SK-N-MC (cell line): ENCODE data around the gene CTSE.
"Not testable (repeated sequence)": the region's sequence is repeated elsewhere in the genome, so short reads cannot be mapped to it uniquely, and the experiment has no call there.

Experiments used
- DNase-seq: peaks from one replicate; pipeline ENCODE4 v3.0.0-alpha.2; 2011; ENCODE audit warnings: low read depth, low spot score
- H3K27ac ChIP-seq: fragments of 200-600 bp; sonication (generic); 2 replicates; pipeline ENCODE4 v1.5.1; 2016; ENCODE audit warnings: mixed run types
- H3K36me3 ChIP-seq: fragments of 200-600 bp; sonication (generic); 2 replicates; pipeline ENCODE4 v1.6.1; 2017; ENCODE audit warnings: antibody characterized with exemption, low read length, mixed read lengths; ENCODE audit not compliant: insufficient read depth
- H3K4me3 ChIP-seq: fragments of 200-600 bp; sonication (generic); 2 replicates; pipeline ENCODE4 v1.5.1; 2016
- H3K9ac ChIP-seq: fragments of 200-600 bp; sonication (generic); 2 replicates; pipeline ENCODE4 v1.8.0; 2017; ENCODE audit warnings: mixed run types, mixed read lengths; ENCODE audit not compliant: insufficient read length
- H3K9me3 ChIP-seq: fragments of 200-600 bp; sonication (generic); 2 replicates; pipeline ENCODE4 v1.6.1; 2017; ENCODE audit warnings: low read depth, mild to moderate bottlenecking, antibody characterized with exemption, low read length, moderate library complexity, mixed read lengths
- EZH2 ChIP-seq: fragments of 200-600 bp; sonication (generic); IDR thresholded peaks from one replicate; pipeline ENCODE4 v1.6.1; 2017; ENCODE audit warnings: antibody characterized with exemption
- FOXP2 ChIP-seq: optimal IDR thresholded peaks from 2 replicates; pipeline ENCODE3; 2011; ENCODE audit warnings: mild to moderate bottlenecking, moderate library complexity; ENCODE audit not compliant: insufficient read depth; ENCODE audit errors: extremely low read length, control extremely low read depth
- POLR2AphosphoS5 ChIP-seq: IDR thresholded peaks from 2 replicates; pipeline ENCODE4 v1.6.1; 2012; ENCODE audit warnings: mild to moderate bottlenecking, low read depth, low read length, borderline replicate concordance

CTSE gene

DNA sequence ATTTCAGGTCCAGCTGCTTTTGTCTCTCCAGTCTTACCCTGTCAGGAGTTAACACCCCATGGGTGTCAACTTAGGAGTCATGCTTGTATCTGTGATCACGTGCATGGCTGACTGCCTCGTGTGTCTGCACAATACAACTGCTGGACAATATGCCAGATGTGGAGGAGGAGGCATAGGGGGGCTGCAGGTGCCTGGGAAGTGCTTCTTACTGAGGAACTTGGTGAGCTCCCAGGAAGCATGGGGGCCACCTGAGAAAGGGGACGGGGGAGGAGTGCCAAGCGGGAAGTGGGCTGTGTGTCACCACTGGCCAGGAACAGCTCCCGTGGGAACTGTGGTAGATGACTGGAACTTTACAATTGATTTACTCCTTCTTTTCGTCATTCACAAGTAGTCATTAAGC lies 38.8 kb upstream of the CTSE start:
- Histone ChIP-seq H3K27ac (no peak overlapping the region), H3K9me3 (no peaks in the 10 kb centered on the region), H3K4me3 (no peak overlapping the region), H3K9ac (no peak overlapping the region), H3K36me3 (no peaks in the 10 kb centered on the region)
- TF ChIP-seq FOXP2 = no peak
- no peak for TF ChIP-seq POLR2AphosphoS5
- no peak for TF ChIP-seq EZH2
- no peak for DNase-seq

DNA sequence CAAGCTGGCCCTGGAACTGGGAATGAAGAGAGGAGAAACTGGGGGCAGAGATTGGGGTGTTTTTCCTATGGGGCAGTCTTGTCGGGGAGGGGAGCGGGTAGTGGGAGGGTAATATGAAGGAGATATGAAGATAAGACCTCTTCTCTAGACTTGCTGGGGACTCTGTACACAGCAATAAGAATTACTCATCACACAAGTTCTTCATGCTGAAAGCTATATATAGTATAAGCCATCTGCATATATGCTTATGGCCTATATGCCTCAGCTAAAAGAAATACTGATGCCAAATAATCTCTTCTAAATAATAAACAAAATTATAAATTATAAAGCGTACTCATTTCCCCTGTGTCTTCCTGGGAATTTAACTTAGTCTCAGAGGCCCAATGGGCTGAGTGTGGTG lies 37.1 kb upstream of the CTSE start:
- Histone ChIP-seq H3K9me3 (no peaks in the 10 kb centered on the region), H3K27ac (no peak overlapping the region), H3K4me3 (no peak overlapping the region), H3K36me3 (no peaks in the 10 kb centered on the region), H3K9ac (no peak overlapping the region)
- TF ChIP-seq FOXP2 (no peak), EZH2 (no peak), POLR2AphosphoS5 (no peak)
- DNase-seq = no peak

DNA sequence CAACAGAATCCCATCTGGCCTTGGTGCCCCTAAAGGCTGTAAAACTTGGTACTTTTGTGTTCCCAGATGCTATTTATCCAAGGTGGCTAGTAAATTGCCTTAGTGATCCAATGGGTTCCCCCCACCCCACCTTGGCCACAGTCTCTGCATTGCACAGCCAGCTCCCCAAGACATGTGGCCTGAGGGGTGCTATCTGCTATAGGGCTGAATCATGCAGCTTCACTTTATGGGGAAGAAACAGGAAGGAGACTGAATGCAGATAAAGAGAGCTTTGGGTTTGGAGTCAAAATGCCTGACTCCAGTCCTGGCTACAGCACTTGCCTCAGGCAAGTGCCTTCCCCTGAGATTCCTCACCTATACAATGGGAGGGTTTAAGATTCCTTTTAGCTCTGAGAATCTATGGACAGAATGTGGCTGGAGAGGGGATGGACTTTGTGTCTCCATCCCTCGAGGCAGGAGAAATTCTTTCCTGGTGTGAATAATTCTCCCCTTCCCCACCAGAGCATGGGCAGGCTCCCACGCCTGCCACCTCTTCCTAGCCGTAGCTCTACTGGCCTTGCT lies 35.7 kb upstream of the CTSE start:
- DNase-seq = no peak
- Histone ChIP-seq H3K36me3 (no peaks in the 10 kb centered on the region), H3K9ac (no peak overlapping the region), H3K9me3 (no peaks in the 10 kb centered on the region), H3K27ac (no peak overlapping the region), H3K4me3 (no peak overlapping the region)
- no peak for TF ChIP-seq FOXP2

DNA sequence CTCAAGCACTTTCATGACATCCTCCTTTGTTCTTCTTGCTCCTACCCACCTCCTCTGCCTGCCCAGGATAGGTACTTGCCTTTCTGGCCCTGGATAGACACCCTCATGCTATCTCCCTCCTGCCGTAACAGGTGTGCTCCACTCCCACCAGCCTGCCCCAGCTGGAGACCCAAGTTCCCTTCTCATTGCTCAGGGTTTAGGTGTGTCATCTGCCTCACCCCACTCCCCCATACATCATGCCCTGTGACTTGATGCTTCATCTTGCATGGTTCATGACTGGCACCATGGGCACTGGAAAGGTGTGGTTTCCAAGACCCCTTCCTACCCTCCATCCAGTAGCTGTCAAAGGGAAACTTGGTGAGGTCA lies 35.2 kb upstream of the CTSE start:
- H3K36me3 ChIP-seq = no peaks in the 10 kb centered on the region
- H3K27ac ChIP-seq = no peak overlapping the region
- H3K9ac ChIP-seq = no peak overlapping the region
- H3K4me3 ChIP-seq = no peak overlapping the region
- H3K9me3 ChIP-seq = no peaks in the 10 kb centered on the region
- TF ChIP-seq FOXP2 (no peak), EZH2 (no peak), POLR2AphosphoS5 (no peak)
- DNase-seq = no peak

DNA sequence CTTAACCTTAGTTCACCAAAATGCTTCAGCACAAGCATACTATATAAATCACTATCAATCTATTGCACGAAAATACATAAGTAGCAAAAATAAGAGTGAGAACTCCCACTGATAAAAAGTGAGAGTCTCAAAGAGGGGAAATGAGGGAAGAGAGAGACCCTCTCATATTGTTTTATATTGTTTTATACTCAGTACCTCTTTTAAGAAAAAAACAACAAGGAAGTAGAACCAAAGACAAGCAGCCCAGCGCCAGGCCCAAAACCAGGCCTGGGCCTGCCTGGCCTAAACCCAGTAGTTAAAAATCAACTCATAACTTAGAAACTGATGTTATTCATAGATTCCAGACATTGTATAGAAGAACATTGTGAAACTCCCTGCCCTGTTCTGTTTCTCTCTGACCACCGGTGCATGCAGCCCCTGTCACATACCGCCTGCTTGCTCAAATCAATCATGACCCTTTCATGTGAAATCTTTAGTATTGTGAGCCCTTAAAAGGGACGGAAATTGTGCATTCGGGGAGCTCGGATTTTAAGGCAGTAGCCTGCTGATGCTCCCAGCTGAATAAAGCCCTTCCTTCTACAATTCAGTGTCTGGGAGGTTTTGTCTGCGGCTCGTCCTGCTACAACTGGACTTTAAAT lies 34.7 kb upstream of the CTSE start:
- not testable (repeated sequence) for H3K4me3 ChIP-seq, H3K9ac ChIP-seq, H3K27ac ChIP-seq, H3K36me3 ChIP-seq, H3K9me3 ChIP-seq, DNase-seq

DNA sequence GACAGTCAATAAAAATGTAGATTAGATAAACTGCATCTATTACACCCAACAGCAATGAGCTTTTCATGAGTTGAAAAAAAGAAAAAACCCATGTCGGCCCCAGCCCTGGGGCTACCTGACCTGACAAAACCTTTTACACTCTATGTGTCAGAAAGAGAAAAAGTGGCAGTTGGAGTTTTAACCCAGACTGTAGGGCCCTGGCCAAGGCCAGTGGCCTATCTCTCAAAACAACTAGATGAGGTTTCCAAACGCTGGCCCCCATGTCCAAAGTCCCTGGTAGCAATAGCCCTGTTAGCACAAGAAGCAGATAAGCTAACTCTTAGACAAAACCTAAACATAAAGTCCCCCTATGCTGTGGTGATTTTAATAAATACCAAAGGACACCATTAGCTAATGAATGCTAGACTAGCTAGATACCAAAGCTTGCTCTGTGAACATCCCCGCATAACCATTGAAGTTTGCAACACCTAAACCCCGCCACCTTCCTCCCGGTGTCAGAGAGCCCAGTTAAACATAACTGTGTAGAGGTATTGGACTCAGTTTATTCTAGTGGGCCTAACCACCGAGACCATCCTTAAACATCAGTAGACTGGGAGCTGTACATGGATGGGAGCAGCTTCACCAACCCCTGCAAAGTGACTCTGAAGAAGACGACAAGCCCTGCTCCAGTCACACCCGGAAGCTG lies 32.1 kb upstream of the CTSE start:
- DNase-seq, H3K9me3 ChIP-seq, H3K27ac ChIP-seq, H3K4me3 ChIP-seq, H3K36me3 ChIP-seq, H3K9ac ChIP-seq: not testable (repeated sequence)

DNA sequence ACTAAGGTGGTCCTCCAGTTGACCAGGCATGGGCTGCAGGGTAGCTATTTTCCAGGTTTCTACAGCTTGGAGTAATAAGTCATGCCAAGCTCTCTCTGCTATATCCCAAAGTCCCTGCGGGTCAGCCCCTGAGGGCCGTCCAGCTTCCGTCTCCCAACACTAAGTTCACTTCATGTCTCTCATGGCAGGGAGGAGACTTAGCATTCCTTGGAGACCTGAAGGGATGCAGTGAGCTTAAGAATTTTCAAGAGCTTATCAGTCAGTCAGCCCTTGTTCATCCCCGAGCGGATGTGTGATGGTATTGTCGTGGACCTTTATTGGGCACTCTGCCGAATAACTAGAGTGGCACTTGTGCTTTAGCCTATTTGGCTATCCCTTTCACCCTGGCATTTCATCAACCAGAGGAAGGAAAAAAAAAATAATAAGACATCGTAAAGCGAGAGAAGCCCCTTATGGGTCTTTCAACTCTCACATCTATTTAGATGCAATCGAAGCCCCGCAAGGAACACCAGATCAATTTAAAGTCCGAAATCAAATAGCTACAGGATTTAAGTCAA lies 31.5 kb upstream of the CTSE start:
- not testable (repeated sequence) for H3K36me3 ChIP-seq, DNase-seq, H3K9me3 ChIP-seq, H3K9ac ChIP-seq, H3K4me3 ChIP-seq, H3K27ac ChIP-seq

DNA sequence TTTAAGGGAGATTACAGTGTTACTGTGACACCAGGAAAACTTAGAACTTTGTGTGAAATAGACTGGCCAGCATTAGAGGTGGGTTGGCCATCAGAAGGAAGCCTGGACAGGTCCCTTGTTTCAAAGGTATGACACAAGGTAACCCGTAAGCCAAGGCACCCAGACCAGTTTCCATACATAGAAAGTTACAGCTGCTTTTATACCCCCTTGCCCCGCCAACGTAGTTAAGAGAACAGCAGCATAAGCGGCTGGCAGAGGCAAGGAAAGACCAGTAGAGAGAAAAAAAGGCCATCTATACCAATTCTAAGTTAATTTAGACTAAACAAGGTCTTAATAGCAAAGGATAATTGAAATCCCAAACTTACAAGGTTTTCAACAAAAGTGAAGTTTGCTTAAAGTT lies 29.9 kb upstream of the CTSE start:
- H3K27ac ChIP-seq, H3K36me3 ChIP-seq, DNase-seq, H3K9ac ChIP-seq, H3K4me3 ChIP-seq, H3K9me3 ChIP-seq: not testable (repeated sequence)

DNA sequence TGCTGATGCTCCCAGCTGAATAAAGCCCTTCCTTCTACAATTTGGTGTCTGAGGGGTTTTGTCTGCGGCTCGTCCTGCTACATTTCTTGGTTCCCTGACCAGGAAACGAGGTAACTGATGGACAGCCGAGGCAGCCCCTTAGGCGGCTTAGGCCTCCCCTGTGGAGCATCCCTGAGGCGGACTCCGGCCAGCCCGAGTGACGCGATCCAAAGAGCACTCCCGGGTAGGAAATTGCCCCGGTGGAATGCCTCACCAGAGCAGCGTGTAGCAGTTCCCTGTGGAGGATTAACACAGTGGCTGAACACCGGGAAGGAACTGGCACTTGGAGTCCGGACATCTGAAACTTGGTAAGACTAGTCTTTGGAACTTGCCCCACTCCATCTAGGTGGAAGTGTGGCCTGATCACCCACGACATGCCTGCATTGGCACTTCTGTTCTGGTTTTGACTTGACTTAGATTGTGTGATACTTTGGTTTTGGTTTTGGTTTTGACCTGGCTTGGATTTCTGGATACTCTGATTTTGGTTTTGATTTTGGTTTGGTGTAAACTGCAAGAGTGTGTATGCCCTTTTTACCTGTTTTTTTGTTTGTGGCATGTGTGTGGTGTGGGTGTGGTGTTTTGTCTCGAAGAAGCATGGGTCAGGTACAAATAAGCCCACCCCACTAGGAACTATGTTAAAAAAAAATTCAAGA lies 29.4 kb upstream of the CTSE start, which contains the start of gene RHEX:
RHEX (plus strand) TSS at position 255 of the 692 bp plus-strand sequence. CDS start 44,656 bp downstream, outside the sequence.
- not testable (repeated sequence) for H3K9ac ChIP-seq, DNase-seq, H3K9me3 ChIP-seq, H3K4me3 ChIP-seq, H3K36me3 ChIP-seq, H3K27ac ChIP-seq

DNA sequence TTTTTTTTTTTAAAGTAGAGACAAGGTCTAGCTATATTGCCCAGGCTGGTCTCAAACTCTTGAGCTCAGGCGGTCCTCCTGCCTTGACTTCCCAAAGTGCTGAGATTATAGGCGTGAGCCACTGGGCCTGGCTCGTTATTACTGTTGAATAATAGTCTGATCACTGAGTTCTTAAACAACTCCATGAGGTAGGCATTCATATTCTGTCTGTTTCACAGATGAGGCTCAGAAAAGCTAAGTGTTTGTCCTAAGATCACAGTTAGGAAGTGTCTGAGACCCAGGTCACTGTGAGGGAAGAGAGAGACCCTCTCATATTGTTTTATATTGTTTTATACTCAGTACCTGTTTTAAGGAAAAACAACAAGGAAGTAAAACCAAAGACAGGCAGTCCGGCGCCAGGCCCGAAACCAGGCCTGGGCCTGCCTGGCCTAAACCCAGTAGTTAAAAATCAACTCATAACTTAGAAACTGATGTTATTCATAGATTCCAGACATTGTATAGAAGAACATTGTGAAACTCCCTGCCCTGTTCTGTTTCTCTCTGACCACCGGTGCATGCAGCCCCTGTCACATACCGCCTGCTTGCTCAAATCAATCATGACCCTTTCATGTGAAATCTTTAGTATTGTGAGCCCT lies 28.7 kb upstream of the CTSE start:
- H3K4me3 ChIP-seq, DNase-seq, H3K9me3 ChIP-seq, H3K9ac ChIP-seq, H3K36me3 ChIP-seq, H3K27ac ChIP-seq: not testable (repeated sequence)
